NCI-H226 (cell line): ENCODE results near the gene TAF4B.
"Not testable (repeated sequence)": the region's sequence is repeated elsewhere in the genome, so short reads cannot be mapped to it uniquely, and the experiment has no call there.

Experiments used
- DNase-seq: peaks from one replicate; pipeline ENCODE4 v3.0.0-alpha.2; 2015

TAF4B gene

DNA sequence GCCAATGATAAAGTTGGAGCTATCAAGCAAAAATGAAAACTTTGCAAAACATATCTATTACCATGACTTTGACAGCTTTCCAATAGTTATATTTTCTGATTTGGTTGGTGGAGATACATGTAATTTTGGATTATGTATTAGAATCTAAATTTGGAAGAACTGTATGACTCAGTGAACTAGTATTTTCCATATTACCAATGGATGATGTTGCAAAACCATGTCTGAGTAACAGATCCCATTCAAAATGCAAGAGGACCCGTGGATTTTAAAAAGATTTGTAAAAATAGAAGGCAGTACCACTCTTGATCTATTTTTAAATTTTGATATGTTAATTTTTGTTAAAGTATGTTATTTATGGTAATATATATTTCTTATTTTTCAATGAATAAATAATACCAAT lies 83.0 kb downstream of the TAF4B start:
- DNase-seq: no peak

GRCh38 chr18:26312199-26312598 lies 86.0 kb downstream of the TAF4B start:
- DNase-seq: no peak

- no peak for DNase-seq
Observed at GRCh38 chr18:26317398-26317797, 91.2 kb downstream of the TAF4B start.

- no peak for DNase-seq
Observed at GRCh38 chr18:26320686-26321085, 94.4 kb downstream of the TAF4B start.

DNA sequence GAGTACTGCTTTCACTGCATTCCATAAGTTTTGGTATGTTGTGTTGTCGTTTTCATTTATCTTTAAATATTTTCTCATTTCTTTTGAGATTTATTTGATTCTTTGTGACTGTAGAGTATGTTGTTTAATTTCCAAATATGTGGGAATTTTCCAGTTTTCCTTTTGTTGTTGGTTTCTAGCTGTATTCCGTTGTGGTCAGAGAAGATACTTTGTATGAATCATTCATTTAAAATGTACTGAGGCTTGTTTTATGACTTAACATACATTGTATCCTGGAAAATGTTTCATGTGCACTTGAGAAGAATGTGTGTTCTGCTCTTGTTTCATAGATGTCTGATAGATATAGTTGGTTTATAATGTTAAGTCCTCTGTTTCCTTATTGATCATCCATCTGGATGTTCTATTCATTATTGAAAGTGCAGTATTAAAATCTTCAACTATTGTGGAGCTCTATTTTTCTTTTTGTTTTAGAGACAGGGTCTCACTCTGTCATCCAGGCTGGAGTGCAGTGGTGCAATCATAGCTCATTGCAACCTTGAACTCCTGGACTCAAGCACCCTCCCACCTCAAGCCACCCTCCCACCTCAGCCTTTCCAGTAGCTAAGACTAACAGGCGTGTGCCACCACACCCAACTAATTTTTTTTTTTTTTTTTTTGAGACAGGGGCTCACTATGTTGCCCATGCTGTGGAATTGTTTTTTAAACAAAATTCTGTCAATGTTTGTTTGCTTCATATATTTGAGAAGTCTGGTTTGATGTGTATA lies 96.8 kb downstream of the TAF4B start:
- peak; percentile 53 for DNase-seq

DNA sequence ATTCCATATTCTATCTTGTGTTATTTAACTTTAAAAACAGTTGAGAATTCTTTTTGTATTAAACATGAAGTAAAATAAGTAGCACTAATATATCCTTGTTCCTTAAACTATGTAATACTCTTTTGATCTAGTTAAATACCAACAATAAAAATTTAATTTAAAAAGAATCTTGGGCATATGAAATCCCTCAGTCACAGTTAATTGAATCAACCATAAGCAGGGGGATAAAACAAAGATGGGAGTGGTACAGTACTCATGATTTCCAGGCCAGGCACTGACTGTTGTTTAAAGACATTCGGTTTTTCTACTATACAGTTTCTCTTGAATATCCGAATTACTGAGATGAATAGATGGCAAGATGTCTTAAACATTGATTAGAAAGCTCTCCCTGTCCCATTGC lies 99.5 kb downstream of the TAF4B start:
- DNase-seq: no peak

- no peak for DNase-seq
Observed at GRCh38 chr18:26327062-26327461, 100.8 kb downstream of the TAF4B start.

- no peak for DNase-seq
Observed at GRCh38 chr18:26332991-26333390, 106.7 kb downstream of the TAF4B start.

DNA sequence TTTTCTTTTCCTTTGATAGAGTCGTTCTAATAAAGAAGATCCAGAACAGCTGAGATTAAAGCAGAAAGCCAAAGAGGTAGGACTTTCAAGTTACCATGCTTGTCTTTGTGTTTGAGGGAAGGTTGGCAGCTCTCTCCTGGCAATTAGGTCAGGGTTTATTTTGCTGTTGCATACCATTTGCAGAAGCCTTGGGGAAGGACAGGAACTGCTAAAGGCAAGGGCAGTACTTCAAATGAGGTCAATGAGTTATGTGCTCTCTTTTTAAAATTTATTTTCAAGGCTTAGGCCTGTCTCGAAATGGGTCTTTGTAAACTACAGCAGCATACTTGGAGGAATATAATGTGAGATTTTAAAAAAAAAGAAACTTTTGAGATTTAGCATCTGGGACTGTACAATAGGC lies 108.9 kb downstream of the TAF4B start:
- DNase-seq: no peak

DNA sequence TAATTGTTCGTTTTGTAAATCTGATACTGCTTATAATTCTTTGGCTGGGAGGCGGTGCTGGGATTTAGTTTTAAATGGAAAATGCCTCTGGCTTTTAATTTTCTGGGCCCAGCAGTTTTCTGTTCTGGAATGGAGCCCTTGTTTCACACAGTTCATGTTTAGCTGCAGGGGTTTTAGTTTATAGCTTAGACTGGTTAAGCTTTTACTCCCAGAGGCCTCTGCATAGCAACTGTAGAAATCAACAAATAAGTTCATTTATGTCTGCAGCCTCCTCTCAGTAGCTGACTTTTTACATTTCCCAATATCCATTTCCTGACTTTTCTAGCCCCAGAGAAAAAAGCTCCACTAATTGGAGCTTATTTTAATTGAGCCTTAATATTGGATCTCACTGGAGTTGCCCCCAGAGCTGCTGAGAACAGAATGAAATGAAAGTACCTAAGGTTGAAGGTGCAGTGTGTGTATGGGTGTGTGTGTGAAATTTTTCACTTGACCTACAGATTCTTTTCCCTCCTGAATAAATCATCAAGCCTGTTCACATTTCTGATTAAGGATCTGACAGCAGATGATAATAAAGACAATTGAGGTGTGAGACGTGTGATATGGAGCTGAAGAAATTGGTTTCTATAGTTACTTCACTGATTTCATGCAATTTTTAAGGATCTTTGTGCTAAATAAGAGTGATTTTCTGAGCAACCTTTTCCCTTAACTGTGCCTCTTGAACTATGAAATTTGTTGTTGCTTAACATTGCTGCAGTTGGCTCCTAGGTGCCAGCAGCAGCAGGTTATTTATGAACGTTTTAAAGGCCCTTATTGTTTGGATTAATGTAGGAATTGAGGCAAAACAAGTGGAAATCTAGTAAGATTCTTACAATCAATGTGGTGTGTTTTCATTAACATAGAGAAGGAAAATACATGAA lies 109.6 kb downstream of the TAF4B start:
- DNase-seq: no peak

DNA sequence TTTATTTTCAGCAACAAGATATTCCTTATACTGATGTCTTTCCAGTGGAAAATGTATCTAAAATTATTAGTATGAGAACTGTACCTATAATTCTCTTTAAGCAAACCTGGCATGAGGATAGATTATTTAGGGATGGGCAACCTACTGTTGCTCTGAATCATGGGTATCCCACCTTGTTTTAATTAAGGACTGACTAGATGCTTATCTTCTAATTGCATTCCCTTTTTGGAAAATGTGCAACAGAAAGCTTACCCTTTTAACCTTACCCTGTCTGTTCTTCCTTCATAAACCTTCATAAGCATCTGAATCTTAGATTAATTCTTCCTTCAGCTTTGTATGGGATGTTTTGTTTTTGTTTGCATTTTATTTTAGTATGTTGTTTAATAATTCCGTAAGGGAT lies 110.3 kb downstream of the TAF4B start:
- DNase-seq: no peak

- DNase-seq: no peak
Observed at GRCh38 chr18:26342646-26343045, 116.4 kb downstream of the TAF4B start.

DNA sequence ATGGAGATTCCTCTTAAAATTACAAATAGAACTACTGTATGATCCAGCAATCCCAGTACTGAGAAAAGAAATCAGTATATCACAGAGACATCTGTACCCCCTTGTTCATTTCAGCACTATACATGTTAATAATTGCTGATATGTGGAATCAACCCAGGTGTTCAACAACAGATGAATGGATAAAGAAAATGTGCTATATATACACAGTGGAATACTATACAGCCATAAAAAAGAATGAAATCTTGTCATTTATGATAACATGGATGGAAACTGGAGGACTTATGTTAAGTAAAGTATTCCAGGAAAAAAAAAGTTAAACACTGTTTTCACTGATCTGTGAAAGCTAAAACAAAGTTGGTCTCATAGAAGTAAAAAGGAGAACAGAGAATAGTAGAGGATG lies 124.7 kb downstream of the TAF4B start:
- no peak for DNase-seq

GRCh38 chr18:26356045-26356785 lies 130.0 kb downstream of the TAF4B start:
- no peak for DNase-seq

- DNase-seq: no peak
Observed at GRCh38 chr18:26357960-26358359, 131.7 kb downstream of the TAF4B start.

DNA sequence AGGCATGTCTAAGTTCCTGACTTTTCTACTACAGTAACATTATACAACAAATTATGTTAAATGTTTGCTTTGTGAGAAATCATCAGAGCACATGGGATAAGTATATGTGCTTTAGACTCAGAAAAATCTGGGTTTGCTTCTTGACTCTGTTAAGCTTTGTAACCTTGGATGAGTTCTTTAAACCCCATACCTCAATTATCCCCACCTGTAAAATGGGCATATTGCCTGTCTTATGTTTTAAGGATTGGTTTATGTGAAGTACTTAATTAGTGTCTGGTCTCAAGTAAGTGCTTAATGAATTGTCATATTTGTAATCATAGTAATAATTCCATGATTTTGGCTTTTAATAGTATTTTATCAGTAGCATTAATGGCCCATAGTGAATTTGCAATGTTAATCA lies 135.8 kb downstream of the TAF4B start:
- DNase-seq: no peak

GRCh38 chr18:26367425-26367824 lies 141.2 kb downstream of the TAF4B start:
- no peak for DNase-seq

GRCh38 chr18:26370037-26370436 lies 143.8 kb downstream of the TAF4B start:
- DNase-seq: no peak

- no peak for DNase-seq
Observed at GRCh38 chr18:26376105-26376504, 149.9 kb downstream of the TAF4B start.

DNA sequence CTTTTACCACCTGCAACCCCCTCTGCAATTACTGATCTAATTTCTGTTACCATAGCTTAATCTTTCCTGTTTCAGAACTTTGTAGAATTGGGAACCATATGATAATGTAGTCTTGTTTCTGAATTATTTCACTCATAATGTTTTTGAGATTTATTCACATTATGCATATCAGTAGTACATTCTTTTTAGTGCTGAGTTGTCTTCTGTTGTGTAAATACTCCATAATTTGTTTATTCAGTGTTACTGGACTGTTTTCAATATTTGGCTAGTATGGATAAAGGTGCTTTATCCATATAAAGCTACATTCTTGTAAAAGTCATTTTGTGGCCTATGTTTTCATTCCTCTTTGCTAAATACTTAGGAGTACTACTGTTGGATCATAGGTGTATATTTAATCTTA lies 152.5 kb downstream of the TAF4B start:
- no peak for DNase-seq

- DNase-seq: not testable (repeated sequence)
Observed at GRCh38 chr18:26381555-26381954, 155.3 kb downstream of the TAF4B start.

DNA sequence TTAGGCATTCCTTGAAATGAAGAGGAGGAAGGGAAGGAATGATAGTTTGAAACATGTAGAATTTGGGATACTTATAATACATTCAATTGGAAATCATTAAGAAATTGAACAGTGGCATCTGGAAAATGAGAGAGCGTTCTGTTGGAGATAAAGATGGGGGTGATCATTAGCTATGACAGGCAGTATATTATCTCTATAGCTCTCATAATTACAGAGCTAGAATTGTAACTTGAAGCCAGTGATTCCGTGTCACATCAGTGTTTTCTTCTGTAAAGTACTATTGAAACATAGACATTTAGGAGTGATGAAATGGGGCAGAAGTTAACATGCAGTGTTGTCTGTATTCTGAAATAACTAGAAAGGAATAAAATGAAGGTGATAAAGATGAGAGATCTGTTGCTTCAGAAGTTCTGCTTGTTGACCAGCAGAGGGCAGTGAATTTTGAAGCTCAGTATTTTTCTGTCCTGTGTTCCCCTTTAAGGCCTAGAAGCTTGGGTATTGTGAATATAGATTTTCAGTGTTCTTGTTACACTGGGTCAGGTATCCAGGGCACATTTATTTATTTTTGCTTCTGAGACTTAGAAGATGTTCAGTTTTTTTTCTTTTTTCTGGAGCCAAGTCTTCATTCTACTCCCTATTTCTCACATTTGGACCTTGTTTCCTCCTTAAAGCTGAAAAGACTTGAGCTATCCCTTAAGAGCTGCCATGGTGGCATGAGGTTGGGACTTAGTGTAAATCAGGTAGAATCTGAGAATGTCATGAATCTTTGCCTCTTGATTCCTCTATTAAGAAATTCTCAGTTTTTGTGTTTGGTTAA lies 157.4 kb downstream of the TAF4B start:
- no peak for DNase-seq

- DNase-seq: peak; percentile 32
Observed at GRCh38 chr18:26386002-26386401, 159.8 kb downstream of the TAF4B start.
